ENCODE measurements around the gene CNOT6. TPM values are rescaled to one million over a fixed set of nuclear protein-coding genes. Genes with fewer than 3 reads are reported as not detected.

CNOT6 gene
- total RNA-seq, 4 donors from 2014 or later = 11.2 to 26.8 (median 15.5) TPM

GRCh38 chr5:180613188-180613813 lies 119.1 kb downstream of the CNOT6 start:
- Histone ChIP-seq H3K27me3 (no peaks in the 10 kb centered on the region), H3K36me3 (no peaks in the 10 kb centered on the region), H3K9me3 (no peaks in the 10 kb centered on the region), H3K4me1 (no peaks in the 10 kb centered on the region), H3K27ac (no peak overlapping the region), H3K4me3 (no peak overlapping the region)
- TF ChIP-seq POLR2A (IDR thresholded peaks at IDR 0.05) (no peak), CTCF (IDR thresholded peaks at IDR 0.05) (no peak)
- DNase-seq = no peak

GRCh38 chr5:180613814-180614188 lies 119.6 kb downstream of the CNOT6 start:
- no peak overlapping the region for H3K27ac ChIP-seq
- H3K36me3 ChIP-seq = no peaks in the 10 kb centered on the region
- no peaks in the 10 kb centered on the region for H3K27me3 ChIP-seq
- no peaks in the 10 kb centered on the region for H3K9me3 ChIP-seq
- no peak for DNase-seq
- H3K4me3 ChIP-seq = no peak overlapping the region
- H3K4me1 ChIP-seq = no peaks in the 10 kb centered on the region
- TF ChIP-seq POLR2A (IDR thresholded peaks at IDR 0.05) (no peak), CTCF (IDR thresholded peaks at IDR 0.05) (no peak)

- no peaks in the 10 kb centered on the region for H3K4me1 ChIP-seq
- peak overlapping the region in 1 of 4 donors; percentile 25 for H3K4me3 ChIP-seq
- no peak for TF ChIP-seq POLR2A (IDR thresholded peaks at IDR 0.05)
- H3K36me3 ChIP-seq = no peaks in the 10 kb centered on the region
- no peak overlapping the region for H3K27ac ChIP-seq
- H3K9me3 ChIP-seq = no peaks in the 10 kb centered on the region
- H3K27me3 ChIP-seq = no peaks in the 10 kb centered on the region
- no peak for DNase-seq
Observed at GRCh38 chr5:180618487-180618828, 124.3 kb downstream of the CNOT6 start.

- no peak for DNase-seq
- TF ChIP-seq CTCF (IDR thresholded peaks at IDR 0.05) = no peak
- TF ChIP-seq POLR2A (IDR thresholded peaks at IDR 0.05) = no peak
- peak overlapping the region in 2 of 4 donors; percentile 25 to 32 for H3K4me3 ChIP-seq
Observed at GRCh38 chr5:180618829-180619562, 124.8 kb downstream of the CNOT6 start.

DNA sequence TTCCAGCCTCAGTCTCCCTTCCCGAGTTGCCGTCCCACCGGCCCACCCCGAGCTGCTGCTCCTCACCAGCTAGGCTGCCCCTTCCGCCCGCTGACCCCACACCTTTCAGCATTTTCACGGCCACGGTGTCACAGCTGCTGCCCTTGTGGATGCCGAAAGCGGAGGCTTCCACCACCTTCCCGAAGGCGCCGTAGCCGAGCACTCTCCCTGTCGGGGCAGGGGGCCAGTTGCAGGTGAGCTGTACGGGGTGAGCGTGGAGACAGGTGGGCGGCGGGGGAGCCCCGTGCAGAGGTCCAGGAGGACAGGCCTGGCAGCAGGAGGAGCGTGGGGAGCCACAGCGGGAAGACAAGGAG lies 125.4 kb downstream of the CNOT6 start:
- TF ChIP-seq POLR2A (IDR thresholded peaks at IDR 0.05) (no peak), CTCF (IDR thresholded peaks at IDR 0.05) (no peak)
- no peak overlapping the region for H3K27ac ChIP-seq
- no peaks in the 10 kb centered on the region for H3K4me1 ChIP-seq
- no peaks in the 10 kb centered on the region for H3K36me3 ChIP-seq
- no peaks in the 10 kb centered on the region for H3K9me3 ChIP-seq
- H3K4me3 ChIP-seq = no peak overlapping the region
- no peaks in the 10 kb centered on the region for H3K27me3 ChIP-seq
- DNase-seq = no peak

More at GRCh38 chr5:180618829-180619562, 124.8 kb downstream of the CNOT6 start:
- Histone ChIP-seq H3K27me3 (no peaks in the 10 kb centered on the region), H3K9me3 (no peaks in the 10 kb centered on the region), H3K4me1 (no peaks in the 10 kb centered on the region), H3K36me3 (no peaks in the 10 kb centered on the region), H3K27ac (no peak overlapping the region)

GRCh38 chr5:180620014-180620413 lies 125.8 kb downstream of the CNOT6 start:
- no peak overlapping the region for H3K27ac ChIP-seq

More at GRCh38 chr5:180620014-180620413, 125.8 kb downstream of the CNOT6 start:
- no peaks in the 10 kb centered on the region for H3K4me1 ChIP-seq
- no peak for DNase-seq
- H3K4me3 ChIP-seq = no peak overlapping the region
- TF ChIP-seq CTCF (IDR thresholded peaks at IDR 0.05) (no peak), POLR2A (IDR thresholded peaks at IDR 0.05) (no peak)
- no peaks in the 10 kb centered on the region for H3K27me3 ChIP-seq
- no peaks in the 10 kb centered on the region for H3K36me3 ChIP-seq
- H3K9me3 ChIP-seq = no peaks in the 10 kb centered on the region

All from Peyer's patch (tissue), 4 donors.